B cell (primary cell): ENCODE measurements around the gene FYCO1. TPM values are rescaled to one million over a fixed set of nuclear protein-coding genes. Genes with fewer than 3 reads are reported as not detected.

Experiments used
- ATAC-seq: fragments of 200-7000 bp; cut with Tn5 transposase; one replicate; pipeline ENCODE4 v1.10.0; 2021; ENCODE audit warnings: low read depth, mild to moderate bottlenecking, moderate number of reproducible peaks, moderate library complexity
- CTCF ChIA-PET: fragments of 350-600 bp; sonication (Branson Sonifier 250); formaldehyde crosslinking; loops from one replicate; lab custom pipeline; 2021; ENCODE audit warnings: antibody characterized with exemption, inconsistent platforms; lab: Charles Lee
- POLR2A ChIA-PET: fragments of 350-600 bp; sonication (Branson Sonifier 250); formaldehyde crosslinking; loops from one replicate; lab custom pipeline; 2021; ENCODE audit warnings: antibody characterized with exemption; lab: Charles Lee
- DNase-seq: peaks from one replicate; pipeline ENCODE4 v3.0.0; 2013
- H2AFZ ChIP-seq: 2 replicates; pipeline ENCODE4 v1.6.1; 2012; ENCODE audit warnings: mild to moderate bottlenecking, low read depth, low read length; ENCODE audit not compliant: insufficient read depth, poor library complexity, severe bottlenecking
- H3K27ac ChIP-seq, 2 donors: 1 replicate in 1 of 2; 2 replicates in 1 of 2; pipeline ENCODE4 v1.5.1; 2012 to 2013; ENCODE audit warnings: low read length in 2 of 2, mild to moderate bottlenecking in 2 of 2, moderate library complexity in 1 of 2
- H3K27me3 ChIP-seq, 4 experiments: fragments of 200-600 bp in 1 of 4; sonication (generic) in 1 of 4; replicated peaks in 1 of 4; 1 replicate in 2 of 4; 2 replicates in 2 of 4; pipeline versions ENCODE4 v1.6.1 to v1.7.0; 2013 to 2016; ENCODE audit warnings: low read length in 3 of 4, mild to moderate bottlenecking in 2 of 4, mixed read lengths in 1 of 4, moderate library complexity in 1 of 4; ENCODE audit not compliant: insufficient read depth in 4 of 4, control insufficient read depth in 3 of 4; ENCODE audit errors: control extremely low read depth in 1 of 4
- H3K36me3 ChIP-seq, 2 experiments: replicated peaks in 1 of 2; 1 replicate in 1 of 2; 2 replicates in 1 of 2; pipeline versions ENCODE4 v1.6.1 to v1.7.1; 2013; ENCODE audit warnings: low read length in 1 of 2; ENCODE audit not compliant: insufficient read depth in 2 of 2, control insufficient read depth in 1 of 2; ENCODE audit errors: control extremely low read depth in 1 of 2, extremely low read depth in 1 of 2
- H3K4me1 ChIP-seq, 2 donors: fragments of 200-600 bp in 1 of 2; sonication (generic) in 1 of 2; 1 replicate in 1 of 2; 2 replicates in 1 of 2; pipeline versions ENCODE4 v1.5.1 to v1.6.1; 2013 to 2017; ENCODE audit warnings: low read length in 2 of 2; ENCODE audit not compliant: control insufficient read depth in 2 of 2, insufficient read depth in 2 of 2
- H3K4me2 ChIP-seq: replicated peaks from 2 replicates; pipeline ENCODE3; 2012; ENCODE audit warnings: mild to moderate bottlenecking, low read depth, low read length; ENCODE audit not compliant: poor library complexity, severe bottlenecking
- H3K4me3 ChIP-seq, 5 experiments: fragments of 200-600 bp in 1 of 5; sonication (generic) in 1 of 5; 1 replicate in 3 of 5; 2 replicates in 2 of 5; pipeline versions ENCODE4 v1.5.1 to v1.7.0; 2011 to 2016; ENCODE audit warnings: low read length in 4 of 5, mild to moderate bottlenecking in 4 of 5, low read depth in 2 of 5, control low read depth in 1 of 5, moderate library complexity in 1 of 5; ENCODE audit not compliant: insufficient read depth in 1 of 5; ENCODE audit errors: control extremely low read depth in 1 of 5, extremely low read depth in 1 of 5
- H3K79me2 ChIP-seq: fragments of 200-600 bp; sonication (generic); one replicate; pipeline ENCODE4 v1.6.0; 2016; ENCODE audit warnings: low read length; ENCODE audit not compliant: control insufficient read depth, insufficient read depth
- H3K9ac ChIP-seq: fragments of 200-600 bp; sonication (generic); 2 replicates; pipeline ENCODE4 v1.6.1; 2017; ENCODE audit warnings: mild to moderate bottlenecking, low read length, moderate library complexity
- H3K9me3 ChIP-seq, 3 donors: one replicate each; pipeline versions ENCODE4 v1.6.1 to v1.7.1; 2013; ENCODE audit warnings: low read length in 2 of 3; ENCODE audit not compliant: control insufficient read depth in 2 of 3, insufficient read depth in 1 of 3; ENCODE audit errors: control extremely low read depth in 1 of 3
- H4K20me1 ChIP-seq: 2 replicates; pipeline ENCODE4 v1.6.0; 2012; ENCODE audit warnings: mild to moderate bottlenecking, low read length; ENCODE audit not compliant: insufficient read depth, control insufficient read depth, poor library complexity, severe bottlenecking
- H3K27ac Mint-ChIP-seq: one replicate; pipeline ENCODE4 v1.8.0; 2021; ENCODE audit warnings: mixed read lengths
- H3K27me3 Mint-ChIP-seq: one replicate; pipeline ENCODE4 v1.8.0; 2021; ENCODE audit warnings: mixed read lengths
- H3K4me1 Mint-ChIP-seq: one replicate; pipeline ENCODE4 v1.8.0; 2021; ENCODE audit warnings: mixed read lengths
- H3K4me3 Mint-ChIP-seq: one replicate; pipeline ENCODE4 v1.8.0; 2021; ENCODE audit warnings: mixed read lengths
- H3K9me3 Mint-ChIP-seq: one replicate; pipeline ENCODE4 v1.8.0; 2022; ENCODE audit warnings: mixed read lengths; ENCODE audit not compliant: insufficient read depth
- EZH2 ChIP-seq: IDR thresholded peaks from 2 replicates; pipeline ENCODE4 v1.6.1; 2012; ENCODE audit warnings: borderline replicate concordance, low read depth, mild to moderate bottlenecking, moderate library complexity, low read length; ENCODE audit not compliant: insufficient read depth, poor library complexity, severe bottlenecking
- WGBS: methylation state at CpG from one replicate; pipeline ENCODE4 v1.1.5; 2013; ENCODE audit warnings: missing lambda C conversion rate; ENCODE audit not compliant: insufficient coverage; 5-methylcytosine and 5-hydroxymethylcytosine counted together
- intact Hi-C: fragments of 100-400 bp; cut with micrococcal nuclease; formaldehyde crosslinking; loops from one replicate; pipeline ENCODE4 v1.10.0; 2022
- polyA plus RNA-seq: library from polyadenylated mRNA; depleted of rRNA; stranded (reverse); fragments of >200 nt; gene quantifications from 2 replicates; pipeline ENCODE4 v1.2.3, GENCODE V29; 2012
- total RNA-seq, 2 donors: library from RNA; stranded (reverse); fragments of 120-200 nt in 1 of 2; gene quantifications; 1 replicate in 1 of 2; 2 replicates in 1 of 2; pipeline versions ENCODE4 v1.2.3 to v1.2.4, GENCODE V29; 2013 to 2022
- TF ChIP-seq, protein P1 (sequence below): fragments of 200-600 bp; IDR thresholded peaks from one replicate; pipeline ENCODE4 v1.8.0; 2022; ENCODE audit warnings: antibody characterized with exemption, mild to moderate bottlenecking

FYCO1 gene
- total and polyA plus RNA-seq, 2 donors (not counting 1 experiment from before 2014, with no cell fraction given): 5.4 to 16.7 TPM

DNA sequence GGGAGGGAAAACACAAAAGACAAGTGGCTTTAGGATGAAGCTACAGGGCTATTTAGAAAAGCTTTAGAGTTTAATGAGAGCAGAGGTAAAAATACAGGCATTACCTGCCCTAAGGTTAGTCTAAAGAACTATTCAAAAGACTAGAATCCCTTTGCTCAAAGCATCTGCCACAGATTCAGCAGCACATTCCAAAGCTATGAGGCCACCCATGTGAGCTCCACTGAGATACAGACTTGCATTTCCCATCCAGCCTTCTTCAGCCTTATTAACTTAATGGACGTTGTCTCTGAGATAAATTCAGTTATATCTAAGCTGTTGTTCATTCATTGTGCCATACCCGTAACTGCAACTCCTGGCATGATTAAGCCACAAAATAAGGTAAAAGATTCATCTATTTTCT lies 26.9 kb downstream of the FYCO1 start:
- H3K4me1 ChIP-seq: peaks cover 7 to 11% of the 10 kb centered on the region in 2 donors
- no peaks in the 10 kb centered on the region for H3K27me3 ChIP-seq
- H3K9ac ChIP-seq: no peak overlapping the region
- no peaks in the 10 kb centered on the region for H4K20me1 ChIP-seq
- no peak overlapping the region for H2AFZ ChIP-seq
- no peak overlapping the region for H3K4me3 ChIP-seq
- no peak overlapping the region for H3K4me2 ChIP-seq
- ATAC-seq: no peak
- Mint-ChIP-seq H3K4me3 (no peak overlapping the region), H3K27ac (no peak overlapping the region), H3K27me3 (no peaks in the 10 kb centered on the region), H3K9me3 (no peaks in the 10 kb centered on the region), H3K4me1 (peaks cover 15% of the 10 kb centered on the region)
- TF ChIP-seq EZH2: no peak
- TF ChIP-seq, protein P1, sequence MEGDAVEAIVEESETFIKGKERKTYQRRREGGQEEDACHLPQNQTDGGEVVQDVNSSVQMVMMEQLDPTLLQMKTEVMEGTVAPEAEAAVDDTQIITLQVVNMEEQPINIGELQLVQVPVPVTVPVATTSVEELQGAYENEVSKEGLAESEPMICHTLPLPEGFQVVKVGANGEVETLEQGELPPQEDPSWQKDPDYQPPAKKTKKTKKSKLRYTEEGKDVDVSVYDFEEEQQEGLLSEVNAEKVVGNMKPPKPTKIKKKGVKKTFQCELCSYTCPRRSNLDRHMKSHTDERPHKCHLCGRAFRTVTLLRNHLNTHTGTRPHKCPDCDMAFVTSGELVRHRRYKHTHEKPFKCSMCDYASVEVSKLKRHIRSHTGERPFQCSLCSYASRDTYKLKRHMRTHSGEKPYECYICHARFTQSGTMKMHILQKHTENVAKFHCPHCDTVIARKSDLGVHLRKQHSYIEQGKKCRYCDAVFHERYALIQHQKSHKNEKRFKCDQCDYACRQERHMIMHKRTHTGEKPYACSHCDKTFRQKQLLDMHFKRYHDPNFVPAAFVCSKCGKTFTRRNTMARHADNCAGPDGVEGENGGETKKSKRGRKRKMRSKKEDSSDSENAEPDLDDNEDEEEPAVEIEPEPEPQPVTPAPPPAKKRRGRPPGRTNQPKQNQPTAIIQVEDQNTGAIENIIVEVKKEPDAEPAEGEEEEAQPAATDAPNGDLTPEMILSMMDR: no peak
- no peak overlapping the region for H3K27ac ChIP-seq
- no peak for DNase-seq
- peaks cover 0 to 69% of the 10 kb centered on the region in 2 experiments for H3K36me3 ChIP-seq
- H3K9me3 ChIP-seq: no peaks in the 10 kb centered on the region
- ChIA-PET CTCF (interaction anchor here (1.3 to 1.4 kb wide), 2 partner anchors 110 to 115 kb away, joined by 3 read pairs; no protein-coding TSS in a partner anchor), POLR2A (no interaction called here)
- no CpG with 5 or more reads among the region's 2 CpGs for WGBS
- intact Hi-C loops: no loop called here
- H3K79me2 ChIP-seq: no peaks in the 10 kb centered on the region

DNA sequence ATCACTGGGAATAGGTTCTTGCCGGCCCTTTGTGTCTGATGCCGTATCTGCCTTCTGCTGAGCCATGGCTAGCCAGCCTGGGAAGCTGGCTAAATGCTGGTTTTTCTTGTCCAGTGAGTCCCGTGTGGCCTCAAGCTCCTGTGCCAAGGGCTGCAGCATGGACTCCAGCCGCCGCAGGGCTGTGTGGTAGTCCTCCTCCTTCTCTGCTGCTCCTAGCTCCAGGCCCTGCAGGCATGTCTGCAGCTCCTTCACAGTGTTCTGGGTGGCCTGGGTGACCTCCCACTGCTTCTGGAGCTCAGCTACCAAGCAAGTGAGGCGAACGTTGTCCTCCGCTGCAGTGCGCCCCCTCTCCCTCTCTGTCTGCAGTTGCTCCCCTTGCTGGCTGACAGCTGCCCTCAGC lies 27.5 kb downstream of the FYCO1 start:
- Histone ChIP-seq H3K9ac (no peak overlapping the region), H2AFZ (no peak overlapping the region), H3K79me2 (no peaks in the 10 kb centered on the region), H3K9me3 (no peaks in the 10 kb centered on the region), H3K36me3 (peaks cover 0 to 74% of the 10 kb centered on the region in 2 experiments), H3K4me2 (no peak overlapping the region), H3K27ac (no peak overlapping the region), H3K27me3 (no peaks in the 10 kb centered on the region), H4K20me1 (no peaks in the 10 kb centered on the region), H3K4me1 (peaks cover 7 to 11% of the 10 kb centered on the region in 2 donors), H3K4me3 (no peak overlapping the region)
- CTCF ChIA-PET: interaction anchor here (0.6 to 1.4 kb wide), 3 partner anchors 30 to 110 kb away, joined by 3 read pairs; no protein-coding TSS in a partner anchor
- WGBS: 99% methylated on average over 9 of the region's 9 CpGs
- Mint-ChIP-seq H3K9me3 (no peaks in the 10 kb centered on the region), H3K4me3 (no peak overlapping the region), H3K27ac (no peak overlapping the region), H3K4me1 (peaks cover 11% of the 10 kb centered on the region), H3K27me3 (no peaks in the 10 kb centered on the region)
- TF ChIP-seq, protein P1: no peak
- no peak for TF ChIP-seq EZH2
- no peak for ATAC-seq
- no peak for DNase-seq
- intact Hi-C loops: no loop called here
- POLR2A ChIA-PET: no interaction called here
